ENCODE data around the gene APLF.

DNA sequence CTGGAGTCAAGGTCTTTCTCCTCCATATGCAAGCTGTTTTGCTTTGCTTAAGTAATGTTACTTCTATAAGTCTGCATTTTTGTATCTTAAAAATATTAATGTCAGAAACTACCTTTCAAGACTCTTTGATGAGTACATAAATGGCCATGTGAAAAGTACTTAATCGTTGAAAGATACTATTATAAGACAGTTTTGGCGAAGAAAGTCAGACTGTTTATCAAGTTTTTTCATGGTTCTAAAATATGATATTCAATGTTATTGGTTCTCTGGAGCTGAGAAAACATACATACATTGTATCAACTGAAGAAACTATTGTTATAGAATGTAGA is 25.4 kb upstream of the APLF start:
- TF ChIP-seq TAF1 (IDR thresholded peaks at IDR 0.05; ENCODE audit: borderline replicate concordance, insufficient read depth, low read length) (no peak), POLR2AphosphoS5 (IDR thresholded peaks at IDR 0.05; ENCODE audit: low read depth, low read length) (no peak), SIN3A (IDR thresholded peaks at IDR 0.05; ENCODE audit: borderline replicate concordance, insufficient read depth, low read length) (no peak), FOXP2 (optimal IDR thresholded peaks at IDR 0.05; ENCODE audit: borderline replicate concordance, extremely low read depth, extremely low read length, insufficient read depth) (no peak)
- TF ChIP-seq, protein P1, sequence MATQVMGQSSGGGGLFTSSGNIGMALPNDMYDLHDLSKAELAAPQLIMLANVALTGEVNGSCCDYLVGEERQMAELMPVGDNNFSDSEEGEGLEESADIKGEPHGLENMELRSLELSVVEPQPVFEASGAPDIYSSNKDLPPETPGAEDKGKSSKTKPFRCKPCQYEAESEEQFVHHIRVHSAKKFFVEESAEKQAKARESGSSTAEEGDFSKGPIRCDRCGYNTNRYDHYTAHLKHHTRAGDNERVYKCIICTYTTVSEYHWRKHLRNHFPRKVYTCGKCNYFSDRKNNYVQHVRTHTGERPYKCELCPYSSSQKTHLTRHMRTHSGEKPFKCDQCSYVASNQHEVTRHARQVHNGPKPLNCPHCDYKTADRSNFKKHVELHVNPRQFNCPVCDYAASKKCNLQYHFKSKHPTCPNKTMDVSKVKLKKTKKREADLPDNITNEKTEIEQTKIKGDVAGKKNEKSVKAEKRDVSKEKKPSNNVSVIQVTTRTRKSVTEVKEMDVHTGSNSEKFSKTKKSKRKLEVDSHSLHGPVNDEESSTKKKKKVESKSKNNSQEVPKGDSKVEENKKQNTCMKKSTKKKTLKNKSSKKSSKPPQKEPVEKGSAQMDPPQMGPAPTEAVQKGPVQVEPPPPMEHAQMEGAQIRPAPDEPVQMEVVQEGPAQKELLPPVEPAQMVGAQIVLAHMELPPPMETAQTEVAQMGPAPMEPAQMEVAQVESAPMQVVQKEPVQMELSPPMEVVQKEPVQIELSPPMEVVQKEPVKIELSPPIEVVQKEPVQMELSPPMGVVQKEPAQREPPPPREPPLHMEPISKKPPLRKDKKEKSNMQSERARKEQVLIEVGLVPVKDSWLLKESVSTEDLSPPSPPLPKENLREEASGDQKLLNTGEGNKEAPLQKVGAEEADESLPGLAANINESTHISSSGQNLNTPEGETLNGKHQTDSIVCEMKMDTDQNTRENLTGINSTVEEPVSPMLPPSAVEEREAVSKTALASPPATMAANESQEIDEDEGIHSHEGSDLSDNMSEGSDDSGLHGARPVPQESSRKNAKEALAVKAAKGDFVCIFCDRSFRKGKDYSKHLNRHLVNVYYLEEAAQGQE (IDR thresholded peaks at IDR 0.05; ENCODE audit: insufficient read depth in 1 of 2, low read depth in 2 of 2, low read length in 2 of 2): no peak

All from PFSK-1 (cell line).